Keratinocyte (primary cell): Measurements from ENCODE around the gene NOSIP.

ENCODE experiments used
- CTCF ChIP-seq, 3 experiments: IDR thresholded peaks in 1 of 3; conservative IDR thresholded peaks in 1 of 3; optimal IDR thresholded peaks in 1 of 3; 2 replicates in 2 of 3; 3 replicates in 1 of 3; pipeline versions ENCODE3 to v1.5.1; 2011; ENCODE audit warnings: low read length in 3 of 3, mild to moderate bottlenecking in 3 of 3, moderate library complexity in 2 of 3, control low read depth in 1 of 3, inconsistent platforms in 1 of 3; ENCODE audit not compliant: insufficient read depth in 2 of 3; ENCODE audit errors: extremely low read depth in 1 of 3
- EZH2 ChIP-seq: IDR thresholded peaks from one replicate; pipeline ENCODE4 v1.6.1; 2012; ENCODE audit warnings: inconsistent platforms, mild to moderate bottlenecking, low read length, moderate library complexity

- TF ChIP-seq CTCF (optimal IDR thresholded peaks at IDR 0.05 in 1 of 3, IDR thresholded peaks at IDR 0.05 in 1 of 3, conservative IDR thresholded peaks at IDR 0.05 in 1 of 3; ENCODE audit: extremely low read depth in 1 of 3, insufficient read depth in 2 of 3, low read length in 3 of 3) (no peak), EZH2 (no peak)
Measured at GRCh38 chr19:49581007-49581508, 702 bp upstream of the NOSIP start, which contains the start of gene PRRG2.
